H9 (cell line): ENCODE data around the gene TP53BP1. TPM values are rescaled to one million over a fixed set of nuclear protein-coding genes. Genes with fewer than 3 reads are reported as not detected.

Experiments
- DNase-seq: peaks from one replicate; pipeline ENCODE4 v3.0.0-alpha.2; 2017
- H2AFZ ChIP-seq: one replicate; pipeline ENCODE4 v1.6.1; 2013; ENCODE audit warnings: mild to moderate bottlenecking, low read length, control low read depth, moderate library complexity
- H2AK5ac ChIP-seq: 2 replicates; pipeline ENCODE4 v1.6.1; 2013; ENCODE audit warnings: low read length, control low read depth, mixed read lengths; ENCODE audit not compliant: insufficient read length
- H2BK120ac ChIP-seq: one replicate; pipeline ENCODE4 v1.6.1; 2013; ENCODE audit warnings: low read depth, mild to moderate bottlenecking, low read length, control low read depth, inconsistent platforms; ENCODE audit not compliant: poor library complexity, severe bottlenecking
- H2BK12ac ChIP-seq: 2 replicates; pipeline ENCODE4 v1.6.1; 2013; ENCODE audit warnings: low read length, control low read depth, mixed read lengths, low read depth; ENCODE audit not compliant: insufficient read length
- H2BK15ac ChIP-seq: 2 replicates; pipeline ENCODE4 v1.6.1; 2013; ENCODE audit warnings: low read depth, low read length, control low read depth
- H2BK20ac ChIP-seq: one replicate; pipeline ENCODE4 v1.6.1; 2013; ENCODE audit warnings: low read depth, mild to moderate bottlenecking, low read length, control low read depth, inconsistent platforms; ENCODE audit not compliant: poor library complexity, severe bottlenecking
- H2BK5ac ChIP-seq: 2 replicates; pipeline ENCODE4 v1.6.1; 2013; ENCODE audit warnings: low read length, control low read depth, mixed read lengths; ENCODE audit not compliant: insufficient read length
- H3K14ac ChIP-seq: 2 replicates; pipeline ENCODE4 v1.6.1; 2013; ENCODE audit warnings: low read length, control low read depth; ENCODE audit not compliant: insufficient read depth
- H3K18ac ChIP-seq: 2 replicates; pipeline ENCODE4 v1.6.1; 2013; ENCODE audit warnings: low read depth, mild to moderate bottlenecking, mixed read lengths, low read length, control low read depth; ENCODE audit not compliant: insufficient read length
- H3K23ac ChIP-seq: 2 replicates; pipeline ENCODE4 v1.6.1; 2013; ENCODE audit warnings: low read length, control low read depth, mixed read lengths, low read depth; ENCODE audit not compliant: insufficient read length
- H3K23me2 ChIP-seq: 2 replicates; pipeline ENCODE4 v1.6.1; 2013; ENCODE audit warnings: low read depth, mild to moderate bottlenecking, mixed read lengths, low read length, control low read depth; ENCODE audit not compliant: insufficient read length, poor library complexity, severe bottlenecking
- H3K27ac ChIP-seq: 2 replicates; pipeline ENCODE4 v1.5.1; 2013; ENCODE audit warnings: low read length, control low read depth, mixed read lengths, low read depth; ENCODE audit not compliant: insufficient read length
- H3K27me3 ChIP-seq: 2 replicates; pipeline ENCODE4 v1.6.1; 2013; ENCODE audit warnings: low read length, control low read depth, inconsistent platforms; ENCODE audit not compliant: insufficient read depth
- H3K4ac ChIP-seq: 2 replicates; pipeline ENCODE4 v1.6.1; 2013; ENCODE audit warnings: low read depth, mild to moderate bottlenecking, control low read depth, inconsistent platforms, low read length, moderate library complexity
- H3K4me1 ChIP-seq: 2 replicates; pipeline ENCODE4 v1.6.1; 2013; ENCODE audit warnings: low read length, control low read depth, inconsistent platforms; ENCODE audit not compliant: insufficient read depth
- H3K4me2 ChIP-seq: 2 replicates; pipeline ENCODE4 v1.6.1; 2013; ENCODE audit warnings: low read length, control low read depth, mixed read lengths; ENCODE audit not compliant: insufficient read length, insufficient read depth
- H3K56ac ChIP-seq: 2 replicates; pipeline ENCODE4 v1.6.1; 2013; ENCODE audit warnings: low read depth, mild to moderate bottlenecking, mixed read lengths, low read length, control low read depth; ENCODE audit not compliant: insufficient read length
- H3K79me1 ChIP-seq: 2 replicates; pipeline ENCODE4 v1.6.1; 2013; ENCODE audit warnings: low read depth, mild to moderate bottlenecking, moderate library complexity, low read length, control low read depth, inconsistent platforms; ENCODE audit not compliant: insufficient read depth, poor library complexity, severe bottlenecking
- H3K79me2 ChIP-seq: 2 replicates; pipeline ENCODE4 v1.6.1; 2013; ENCODE audit warnings: low read length, control low read depth, inconsistent platforms; ENCODE audit not compliant: insufficient read depth
- H3K9ac ChIP-seq: 2 replicates; pipeline ENCODE4 v1.6.1; 2013; ENCODE audit warnings: low read length, control low read depth, mixed read lengths; ENCODE audit not compliant: insufficient read length; ENCODE audit errors: extremely low read depth
- H3K9me3 ChIP-seq: one replicate; pipeline ENCODE4 v1.6.1; 2013; ENCODE audit warnings: low read depth, low read length, inconsistent platforms; ENCODE audit not compliant: control insufficient read depth
- H3T11ph ChIP-seq: one replicate; pipeline ENCODE4 v1.6.1; 2013; ENCODE audit warnings: mild to moderate bottlenecking, low read length, control low read depth, inconsistent platforms
- H4K20me1 ChIP-seq: one replicate; pipeline ENCODE4 v1.6.1; 2013; ENCODE audit not compliant: control insufficient read depth, insufficient read length, insufficient read depth
- H4K5ac ChIP-seq: 2 replicates; pipeline ENCODE4 v1.6.1; 2013; ENCODE audit warnings: low read depth, mild to moderate bottlenecking, mixed read lengths, low read length, control low read depth; ENCODE audit not compliant: insufficient read length
- H4K8ac ChIP-seq: replicated peaks from 2 replicates; pipeline ENCODE4 v1.6.1; 2013; ENCODE audit warnings: low read length, control low read depth, mixed read lengths, low read depth; ENCODE audit not compliant: insufficient read length
- H4K91ac ChIP-seq: 2 replicates; pipeline ENCODE4 v1.6.1; 2013; ENCODE audit warnings: low read depth, mild to moderate bottlenecking, moderate library complexity, mixed read lengths, low read length, control low read depth; ENCODE audit not compliant: insufficient read length
- H3K27ac Mint-ChIP-seq, 3 experiments: 2 replicates in 2 of 3; 3 replicates in 1 of 3; pipeline ENCODE4 v1.8.0; 2020 to 2021; ENCODE audit warnings: mixed read lengths in 3 of 3, mild to moderate bottlenecking in 1 of 3, moderate library complexity in 1 of 3
- H3K27me3 Mint-ChIP-seq: 2 replicates; pipeline ENCODE4 v1.8.0; 2021; ENCODE audit warnings: low read depth, mild to moderate bottlenecking, moderate library complexity, mixed read lengths
- H3K36me3 Mint-ChIP-seq, 3 experiments: 2 replicates in 2 of 3; 3 replicates in 1 of 3; pipeline ENCODE4 v1.8.0; 2020 to 2021; ENCODE audit warnings: low read depth in 3 of 3, mixed read lengths in 3 of 3; ENCODE audit not compliant: insufficient read depth in 1 of 3
- H3K4me1 Mint-ChIP-seq, 2 experiments: 2 replicates each; pipeline ENCODE4 v1.8.0; 2020; ENCODE audit warnings: mixed read lengths in 2 of 2
- H3K4me3 Mint-ChIP-seq, 2 experiments: 2 replicates in 1 of 2; 3 replicates in 1 of 2; pipeline ENCODE4 v1.8.0; 2020 to 2021; ENCODE audit warnings: mild to moderate bottlenecking in 2 of 2, mixed read lengths in 2 of 2, moderate library complexity in 1 of 2
- H3K9me3 Mint-ChIP-seq, 2 experiments: 2 replicates in 1 of 2; 3 replicates in 1 of 2; pipeline ENCODE4 v1.8.0; 2020; ENCODE audit warnings: mild to moderate bottlenecking in 2 of 2, mixed read lengths in 2 of 2, moderate library complexity in 1 of 2
- CTCF ChIP-seq: fragments of 200-600 bp; sonication (generic); conservative IDR thresholded peaks from 3 replicates; pipeline ENCODE4 v1.8.0; 2021; ENCODE audit warnings: antibody characterized with exemption, mild to moderate bottlenecking
- WGBS: extraction: QIAGEN DNeasy Blood & Tissue Kit; methylation state at CpG from one replicate; pipeline ENCODE4 v1.1.7; 2013; ENCODE audit warnings: missing lambda C conversion rate, low lambda C conversion rate, mixed read lengths; ENCODE audit not compliant: insufficient read length; ENCODE audit errors: extremely low coverage; 5-methylcytosine and 5-hydroxymethylcytosine counted together
- total RNA-seq: library from RNA; stranded (reverse); gene quantifications from 2 replicates; pipeline ENCODE4 v1.2.1, GENCODE V29; 2021

TP53BP1 gene
- total RNA-seq, 1 experiment from 2014 or later, result 81.5 TPM

DNA sequence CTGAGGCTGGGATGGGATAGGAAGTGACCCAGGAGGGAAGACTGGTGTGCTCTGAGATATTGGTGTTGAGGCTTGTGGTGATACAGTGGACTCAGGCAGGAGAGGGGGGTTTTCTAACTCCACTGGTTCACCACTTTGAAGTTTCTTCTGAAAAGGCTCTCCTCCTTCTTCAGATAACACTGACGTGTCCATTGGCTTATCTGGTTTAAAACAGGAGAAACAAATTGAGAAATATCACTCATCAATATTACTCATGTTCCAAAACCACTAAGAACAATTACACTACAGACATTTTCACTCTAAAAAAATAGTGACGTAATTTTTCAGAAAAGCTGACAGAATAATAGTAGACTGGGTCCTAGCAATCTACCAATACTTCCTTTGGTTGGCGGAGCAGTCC, 23.1 kb downstream of the TP53BP1 start:
- no peak overlapping the region for H2BK12ac ChIP-seq
- H3K27me3 ChIP-seq, result no peaks in the 10 kb centered on the region
- H3K23me2 ChIP-seq, result no peaks in the 10 kb centered on the region
- H3K27ac ChIP-seq, result no peak overlapping the region
- Mint-ChIP-seq H3K4me1 (no peaks in the 10 kb centered on the region), H3K27me3 (no peaks in the 10 kb centered on the region), H3K36me3 (peaks cover 56 to 91% (median 90%) of the 10 kb centered on the region in 3 experiments; a peak in 6 of 7 replicates), H3K9me3 (no peaks in the 10 kb centered on the region), H3K4me3 (no peak overlapping the region), H3K27ac (no peak overlapping the region)
- H2BK120ac ChIP-seq, result no peak overlapping the region
- TF ChIP-seq CTCF, result no peak
- H4K20me1 ChIP-seq, result no peaks in the 10 kb centered on the region
- no peaks in the 10 kb centered on the region for H3K79me1 ChIP-seq
- H2AK5ac ChIP-seq, result no peak overlapping the region
- no peaks in the 10 kb centered on the region for H3K9me3 ChIP-seq
- H4K8ac ChIP-seq, result no peak overlapping the region
- no peak overlapping the region for H2AFZ ChIP-seq
- H3K4me1 ChIP-seq, result no peaks in the 10 kb centered on the region
- H2BK5ac ChIP-seq, result no peak overlapping the region
- WGBS, result no CpG with 5 or more reads among the region's 3 CpGs
- no peak overlapping the region for H3K4ac ChIP-seq
- H4K5ac ChIP-seq, result no peak overlapping the region
- no peak overlapping the region for H2BK20ac ChIP-seq
- H3K18ac ChIP-seq, result no peak overlapping the region
- no peak overlapping the region for H3K14ac ChIP-seq
- H4K91ac ChIP-seq, result no peak overlapping the region
- no peak overlapping the region for H2BK15ac ChIP-seq
- no peak for DNase-seq
- H3K79me2 ChIP-seq, result no peaks in the 10 kb centered on the region
- no peak overlapping the region for H3K23ac ChIP-seq
- H3K56ac ChIP-seq, result no peak overlapping the region
- H3K4me2 ChIP-seq, result no peak overlapping the region
- no peak overlapping the region for H3T11ph ChIP-seq
- H3K9ac ChIP-seq, result no peak overlapping the region
